Measurements from ENCODE around the gene CELSR1.
A peak's percentile ranks its signal among the peaks of the same experiment; 100 is the strongest.

CELSR1 gene

DNA sequence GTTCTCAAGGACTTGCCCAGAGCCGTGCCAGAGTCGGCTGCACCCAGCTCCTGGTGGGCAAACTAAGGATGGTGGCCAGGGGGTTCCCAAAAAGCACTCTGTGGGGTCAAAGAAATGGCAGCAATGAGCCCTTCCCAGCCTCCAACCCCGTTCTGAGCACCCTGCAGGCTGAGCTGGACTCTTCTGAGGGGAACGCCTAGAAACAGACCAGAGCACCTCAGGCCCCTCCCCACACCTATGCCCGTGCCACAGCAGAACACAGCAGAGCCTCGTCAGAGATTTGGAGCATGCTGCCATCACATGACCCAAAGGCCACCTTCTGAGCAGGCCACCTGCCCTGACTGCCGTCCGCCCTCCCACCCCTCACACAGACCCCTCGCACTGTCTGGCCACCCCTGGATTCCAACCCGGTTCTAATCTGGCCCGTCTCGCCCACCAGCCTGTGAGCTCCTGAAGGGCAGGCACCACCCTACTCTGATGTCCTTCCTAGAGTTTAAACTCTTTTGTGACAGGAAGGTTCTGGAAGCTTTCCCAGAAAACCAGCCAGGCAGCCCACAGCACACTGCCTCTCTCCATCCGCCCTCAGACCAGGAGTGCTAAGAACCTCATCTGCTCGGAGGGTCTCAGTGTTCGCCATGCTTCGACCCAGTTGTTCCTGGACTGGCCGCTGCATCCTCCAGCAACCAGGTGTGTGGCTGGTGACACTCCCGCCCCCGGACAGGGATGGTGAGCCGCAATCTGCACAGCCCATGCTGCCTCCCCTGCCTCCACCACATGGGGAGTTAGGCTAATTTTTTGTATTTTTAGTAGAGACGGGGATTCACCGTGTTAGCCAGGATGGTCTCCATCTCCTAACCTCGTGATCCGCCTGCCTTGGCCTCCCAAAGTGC is 97.6 kb downstream of the CELSR1 start:
- H3K4me3 ChIP-seq (ENCODE audit: low read depth, low read length) = no peak overlapping the region
- TF ChIP-seq, protein P1, sequence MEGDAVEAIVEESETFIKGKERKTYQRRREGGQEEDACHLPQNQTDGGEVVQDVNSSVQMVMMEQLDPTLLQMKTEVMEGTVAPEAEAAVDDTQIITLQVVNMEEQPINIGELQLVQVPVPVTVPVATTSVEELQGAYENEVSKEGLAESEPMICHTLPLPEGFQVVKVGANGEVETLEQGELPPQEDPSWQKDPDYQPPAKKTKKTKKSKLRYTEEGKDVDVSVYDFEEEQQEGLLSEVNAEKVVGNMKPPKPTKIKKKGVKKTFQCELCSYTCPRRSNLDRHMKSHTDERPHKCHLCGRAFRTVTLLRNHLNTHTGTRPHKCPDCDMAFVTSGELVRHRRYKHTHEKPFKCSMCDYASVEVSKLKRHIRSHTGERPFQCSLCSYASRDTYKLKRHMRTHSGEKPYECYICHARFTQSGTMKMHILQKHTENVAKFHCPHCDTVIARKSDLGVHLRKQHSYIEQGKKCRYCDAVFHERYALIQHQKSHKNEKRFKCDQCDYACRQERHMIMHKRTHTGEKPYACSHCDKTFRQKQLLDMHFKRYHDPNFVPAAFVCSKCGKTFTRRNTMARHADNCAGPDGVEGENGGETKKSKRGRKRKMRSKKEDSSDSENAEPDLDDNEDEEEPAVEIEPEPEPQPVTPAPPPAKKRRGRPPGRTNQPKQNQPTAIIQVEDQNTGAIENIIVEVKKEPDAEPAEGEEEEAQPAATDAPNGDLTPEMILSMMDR (conservative IDR thresholded peaks at IDR 0.05; ENCODE audit: low read depth, low read length) = no peak
- DNase-seq (ENCODE audit: low read depth) = no peak

DNA sequence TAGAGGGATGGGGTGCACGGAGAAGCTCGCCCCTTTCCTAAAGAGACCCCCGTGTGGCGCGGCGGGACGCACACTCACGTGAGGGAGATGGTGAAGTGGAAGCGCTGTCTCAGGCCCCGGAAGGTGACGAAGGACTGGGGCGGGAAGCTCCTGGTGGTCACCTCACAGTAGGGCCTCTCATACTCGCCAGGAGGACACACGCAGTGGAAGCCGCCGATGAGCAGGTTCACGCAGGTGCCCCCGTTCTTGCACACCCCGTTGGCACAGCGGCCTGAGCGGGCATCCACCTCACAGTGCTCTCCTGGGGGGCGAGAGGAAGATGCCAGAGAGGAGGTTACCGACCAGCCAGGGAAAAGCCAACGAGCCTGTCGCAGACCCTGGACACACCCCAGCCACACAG is 98.3 kb downstream of the CELSR1 start:
- TF ChIP-seq, protein P1 (conservative IDR thresholded peaks at IDR 0.05; ENCODE audit: low read depth, low read length) = no peak
- H3K4me3 ChIP-seq (ENCODE audit: low read depth, low read length) = no peak overlapping the region
- DNase-seq (ENCODE audit: low read depth) = no peak

DNA sequence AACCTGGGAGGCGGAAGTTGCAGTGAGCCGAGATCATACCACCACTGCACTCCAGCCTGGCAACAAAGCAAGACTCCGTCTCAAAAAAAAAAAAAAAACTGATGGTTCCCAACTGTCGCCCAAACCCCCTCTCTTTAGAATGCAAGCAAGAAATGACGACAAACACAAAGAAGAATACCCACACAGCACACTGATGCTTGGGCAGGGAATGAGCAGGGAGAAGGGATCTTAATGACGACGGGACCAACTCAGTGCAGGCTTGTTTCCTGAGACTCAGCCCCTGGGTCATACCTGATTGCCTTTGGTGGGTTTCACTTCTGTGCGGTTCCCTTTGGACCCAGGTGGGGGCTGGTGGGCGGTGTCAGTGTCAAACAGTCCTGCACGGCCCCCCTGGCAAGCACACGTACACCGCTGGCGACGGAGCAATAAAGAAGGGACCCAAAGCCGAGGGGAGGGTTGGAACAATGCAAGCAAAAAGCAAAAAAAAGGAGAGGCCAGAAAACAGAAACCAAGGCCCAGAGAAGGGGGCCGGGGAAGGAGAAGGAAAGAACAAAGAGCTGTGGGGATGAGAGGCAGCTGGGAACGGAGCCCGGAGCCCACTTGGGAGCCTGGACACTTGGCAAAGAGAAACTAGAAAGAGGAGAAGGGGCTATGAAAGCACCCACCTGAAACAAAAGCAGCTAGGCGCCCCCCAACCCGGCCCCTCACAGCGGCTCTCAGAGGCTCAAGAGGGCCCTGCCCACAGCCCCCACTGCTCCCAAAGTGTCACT is 99.6 kb downstream of the CELSR1 start:
- no peak for DNase-seq (ENCODE audit: low read depth)
- TF ChIP-seq, protein P1 (conservative IDR thresholded peaks at IDR 0.05; ENCODE audit: low read depth, low read length) = no peak
- no peak overlapping the region for H3K4me3 ChIP-seq (ENCODE audit: low read depth, low read length)

DNA sequence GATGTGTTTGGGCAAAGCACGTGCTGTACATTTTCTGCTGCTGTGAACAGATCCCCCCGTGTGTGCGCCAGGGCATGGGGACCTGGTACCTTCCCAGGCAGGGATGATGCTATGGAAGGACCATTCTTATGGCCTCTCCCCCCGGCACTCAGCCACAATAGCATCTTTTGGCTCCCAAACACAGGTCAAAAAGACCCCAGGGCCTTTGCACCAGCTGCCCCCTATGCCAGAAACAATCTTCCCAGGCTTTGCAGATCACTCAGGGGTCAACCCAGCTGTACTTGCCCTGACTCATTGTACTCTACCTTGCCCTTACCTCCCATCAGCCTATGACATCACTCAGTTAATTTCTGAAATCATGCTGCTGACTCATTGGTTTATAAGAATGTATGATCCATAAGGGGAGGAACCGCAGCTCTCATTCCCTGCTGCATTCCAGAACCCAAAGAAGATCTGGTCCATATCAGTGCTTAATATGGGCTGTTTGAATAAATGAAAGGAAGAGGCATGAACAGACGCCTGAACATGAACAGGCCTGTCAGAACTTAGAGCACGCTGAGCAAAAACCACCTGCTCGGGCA is 100.7 kb downstream of the CELSR1 start:
- peak; percentile 15 for DNase-seq (ENCODE audit: low read depth)
- TF ChIP-seq, protein P1 (conservative IDR thresholded peaks at IDR 0.05; ENCODE audit: low read depth, low read length) = no peak
- H3K4me3 ChIP-seq (ENCODE audit: low read depth, low read length) = no peak overlapping the region

DNA sequence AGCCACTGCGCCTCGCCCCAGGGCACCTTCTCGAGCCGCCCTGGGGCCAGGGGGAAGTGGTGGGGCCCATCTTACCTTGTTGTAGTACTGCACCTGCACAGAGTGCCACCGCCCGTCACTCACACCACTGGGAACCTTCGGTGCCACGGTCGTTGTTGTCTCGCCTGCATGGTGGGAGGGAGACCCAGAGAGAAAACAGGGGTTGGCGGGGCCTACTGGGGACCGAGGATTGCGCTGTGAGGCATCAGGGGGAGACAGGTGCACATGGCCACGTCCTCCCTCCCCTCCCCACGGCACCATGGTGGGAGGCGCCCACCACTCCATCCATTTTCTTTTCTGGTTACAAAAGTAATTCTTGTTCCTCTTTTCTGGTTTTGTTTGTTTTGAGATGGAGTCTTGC is 104.1 kb downstream of the CELSR1 start:
- DNase-seq (ENCODE audit: low read depth) = no peak
- H3K4me3 ChIP-seq (ENCODE audit: low read depth, low read length) = no peak overlapping the region
- TF ChIP-seq, protein P1 (conservative IDR thresholded peaks at IDR 0.05; ENCODE audit: low read depth, low read length) = no peak

DNA sequence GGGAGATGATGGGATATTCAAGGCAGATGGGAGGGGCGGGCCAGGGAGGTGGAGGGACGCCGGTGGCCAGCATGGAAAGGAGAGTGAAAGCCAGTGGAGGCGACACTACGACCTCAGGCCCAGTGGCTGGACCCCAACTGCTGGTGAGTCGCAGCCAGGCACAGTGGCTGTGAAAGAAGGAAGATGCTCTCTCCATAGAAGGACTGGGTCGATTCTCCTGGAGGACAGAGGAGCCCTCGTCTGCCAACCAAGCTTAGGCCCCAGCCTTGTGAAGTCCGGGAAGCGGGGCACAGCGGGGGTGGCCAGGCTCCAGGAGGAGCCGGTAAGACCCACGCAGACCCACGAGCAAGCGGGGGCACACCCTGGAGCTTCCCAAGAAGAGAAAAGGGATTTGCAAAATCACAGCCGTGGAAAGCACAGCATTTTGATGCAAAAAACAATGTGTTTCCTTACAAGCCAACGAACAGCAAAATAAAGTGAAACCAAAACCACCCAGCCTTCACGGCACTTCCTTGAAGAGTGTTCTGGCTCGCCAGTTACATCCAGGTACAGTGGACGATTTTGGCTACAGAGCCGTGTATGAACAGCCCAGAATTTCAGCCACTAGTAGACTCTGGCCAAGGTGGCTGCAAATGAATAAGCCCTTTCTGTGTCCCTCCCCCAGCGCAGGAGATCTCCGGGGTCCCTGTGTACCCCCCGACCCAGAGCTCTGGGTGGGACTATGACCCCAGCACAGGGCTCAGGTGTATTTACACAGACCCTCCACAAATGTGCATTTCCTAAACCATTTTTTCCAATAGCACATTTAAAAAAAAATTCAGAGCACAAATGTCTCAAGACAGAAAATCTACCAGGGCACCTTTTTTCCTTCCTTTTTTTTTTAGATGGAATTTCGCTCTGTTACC is 105.0 kb downstream of the CELSR1 start:
- DNase-seq (ENCODE audit: low read depth) = peak; percentile 13
- H3K4me3 ChIP-seq (ENCODE audit: low read depth, low read length) = peak overlapping the region; percentile 7
- TF ChIP-seq, protein P1 (conservative IDR thresholded peaks at IDR 0.05; ENCODE audit: low read depth, low read length) = no peak

All from choroid plexus epithelial cell (primary cell).